Neuronal stem cell (in vitro differentiated cells): Measurements from ENCODE around the gene PACSIN3.

Experiments used
- DNase-seq: peaks from one replicate; pipeline ENCODE4 v3.0.0-alpha.2; 2013; ENCODE audit warnings: low spot score
- H2AFZ ChIP-seq: one replicate; pipeline ENCODE4 v1.6.1; 2013; ENCODE audit warnings: mild to moderate bottlenecking, low read length, inconsistent platforms
- H2AK5ac ChIP-seq: 2 replicates; pipeline ENCODE4 v1.6.1; 2013; ENCODE audit warnings: low read depth, mild to moderate bottlenecking, inconsistent platforms, low read length, moderate library complexity, mixed read lengths
- H2BK120ac ChIP-seq: 2 replicates; pipeline ENCODE4 v1.6.1; 2013; ENCODE audit warnings: low read depth, mild to moderate bottlenecking, inconsistent platforms, low read length, moderate library complexity, mixed read lengths
- H2BK12ac ChIP-seq: one replicate; pipeline ENCODE4 v1.6.1; 2013; ENCODE audit warnings: low read length, inconsistent platforms
- H2BK15ac ChIP-seq: 2 replicates; pipeline ENCODE4 v1.6.1; 2013; ENCODE audit warnings: mild to moderate bottlenecking, low read length, inconsistent platforms, mixed read lengths
- H2BK5ac ChIP-seq: one replicate; pipeline ENCODE4 v1.6.1; 2013; ENCODE audit warnings: inconsistent platforms, mild to moderate bottlenecking, low read length, moderate library complexity
- H3K14ac ChIP-seq: one replicate; pipeline ENCODE4 v1.6.1; 2013; ENCODE audit warnings: low read length, inconsistent platforms
- H3K18ac ChIP-seq: 2 replicates; pipeline ENCODE4 v1.6.1; 2013; ENCODE audit warnings: low read length, inconsistent platforms
- H3K23ac ChIP-seq: 2 replicates; pipeline ENCODE4 v1.6.1; 2013; ENCODE audit warnings: low read depth, mild to moderate bottlenecking, mixed read lengths, low read length, inconsistent platforms; ENCODE audit not compliant: poor library complexity
- H3K27ac ChIP-seq: replicated peaks from 3 replicates; pipeline ENCODE4 v1.5.1; 2013; ENCODE audit warnings: low read length, inconsistent platforms
- H3K27me3 ChIP-seq, 3 experiments: 2 replicates each; pipeline ENCODE4 v1.6.1; 2013; ENCODE audit warnings: low read length in 3 of 3, mild to moderate bottlenecking in 2 of 3, inconsistent platforms in 1 of 3, low read depth in 1 of 3, mixed read lengths in 1 of 3, moderate library complexity in 1 of 3; ENCODE audit not compliant: control insufficient read depth in 3 of 3, insufficient read depth in 3 of 3
- H3K36me3 ChIP-seq, 2 donors: replicated peaks in 1 of 2; 2 replicates each; pipeline ENCODE4 v1.6.1; 2013; ENCODE audit warnings: low read length in 2 of 2; ENCODE audit not compliant: control insufficient read depth in 2 of 2, insufficient read depth in 2 of 2
- H3K4ac ChIP-seq: 2 replicates; pipeline ENCODE4 v1.6.1; 2013; ENCODE audit warnings: inconsistent platforms, mild to moderate bottlenecking, low read length, moderate library complexity
- H3K4me1 ChIP-seq, 2 donors: 1 replicate in 1 of 2; 2 replicates in 1 of 2; pipeline ENCODE4 v1.6.1; 2013; ENCODE audit warnings: low read length in 2 of 2, low read depth in 1 of 2; ENCODE audit not compliant: control insufficient read depth in 2 of 2, insufficient read depth in 1 of 2
- H3K4me2 ChIP-seq: one replicate; pipeline ENCODE4 v1.6.1; 2013; ENCODE audit warnings: mild to moderate bottlenecking, low read length, inconsistent platforms; ENCODE audit not compliant: insufficient read depth, poor library complexity, severe bottlenecking
- H3K4me3 ChIP-seq, 2 donors: 2 replicates each; pipeline ENCODE4 v1.5.1; 2013; ENCODE audit warnings: low read length in 2 of 2, mild to moderate bottlenecking in 2 of 2, inconsistent platforms in 1 of 2, moderate library complexity in 1 of 2
- H3K79me1 ChIP-seq: one replicate; pipeline ENCODE4 v1.6.1; 2013; ENCODE audit warnings: low read depth, mild to moderate bottlenecking, inconsistent platforms, low read length, moderate library complexity
- H3K9ac ChIP-seq: one replicate; pipeline ENCODE4 v1.6.1; 2013; ENCODE audit warnings: mild to moderate bottlenecking, low read depth, low read length, inconsistent platforms; ENCODE audit not compliant: poor library complexity
- H3K9me3 ChIP-seq, 2 donors: replicated peaks in 1 of 2; 2 replicates each; pipeline versions ENCODE3 to v1.6.1; 2013; ENCODE audit warnings: low read length in 2 of 2, mild to moderate bottlenecking in 2 of 2, inconsistent platforms in 1 of 2, low read depth in 1 of 2, mixed read lengths in 1 of 2, moderate library complexity in 1 of 2; ENCODE audit not compliant: control insufficient read depth in 2 of 2, insufficient read depth in 1 of 2
- H4K8ac ChIP-seq: one replicate; pipeline ENCODE4 v1.6.1; 2013; ENCODE audit warnings: low read depth, mild to moderate bottlenecking, inconsistent platforms, low read length, moderate library complexity
- H4K91ac ChIP-seq: one replicate; pipeline ENCODE4 v1.6.1; 2013; ENCODE audit warnings: low read length, low read depth, mild to moderate bottlenecking, inconsistent platforms; ENCODE audit not compliant: poor library complexity
- WGBS, 2 donors: extraction: QIAGEN DNeasy Blood & Tissue Kit; methylation state at CpG; one replicate each; pipeline ENCODE4 v1.1.7; 2013; ENCODE audit warnings: missing lambda C conversion rate in 2 of 2, mixed read lengths in 1 of 2; ENCODE audit not compliant: insufficient read length in 2 of 2, insufficient replicate concordance in 1 of 2; ENCODE audit errors: extremely low coverage in 2 of 2; 5-methylcytosine and 5-hydroxymethylcytosine counted together

The PACSIN3 gene

GRCh38 chr11:47158242-47158641 is 28.0 kb downstream of the PACSIN3 start:
- Histone ChIP-seq H3K4me3 (no peak overlapping the region), H2BK12ac (no peak overlapping the region), H4K91ac (no peak overlapping the region), H3K79me1 (peaks cover 2% of the 10 kb centered on the region), H2AFZ (no peak overlapping the region), H2BK120ac (no peak overlapping the region), H3K14ac (no peak overlapping the region), H3K23ac (peak overlapping the region; percentile 34), H3K9ac (no peak overlapping the region), H3K4me2 (no peak overlapping the region), H3K36me3 (peaks cover 16 to 49% of the 10 kb centered on the region in 2 donors), H3K27me3 (no peaks in the 10 kb centered on the region), H4K8ac (no peak overlapping the region), H3K4ac (no peak overlapping the region), H3K9me3 (no peaks in the 10 kb centered on the region), H2BK5ac (no peak overlapping the region), H2AK5ac (no peak overlapping the region), H2BK15ac (no peak overlapping the region), H3K18ac (no peak overlapping the region), H3K4me1 (peaks cover 1 to 4% of the 10 kb centered on the region in 2 donors), H3K27ac (no peak overlapping the region)
- DNase-seq, result no peak
- no CpG with 5 or more reads among the region's 5 CpGs for WGBS, 2 donors

GRCh38 chr11:47157805-47158204 is 28.4 kb downstream of the PACSIN3 start:
- H3K4me2 ChIP-seq, result no peak overlapping the region

GRCh38 chr11:47156951-47157350 is 29.3 kb downstream of the PACSIN3 start:
- Histone ChIP-seq H3K14ac (no peak overlapping the region), H3K4me3 (no peak overlapping the region), H2BK12ac (no peak overlapping the region), H3K23ac (no peak overlapping the region), H2AFZ (no peak overlapping the region), H2AK5ac (no peak overlapping the region), H3K27me3 (no peaks in the 10 kb centered on the region), H3K36me3 (peaks cover 11 to 36% of the 10 kb centered on the region in 2 donors), H4K8ac (no peak overlapping the region), H2BK15ac (no peak overlapping the region), H3K27ac (no peak overlapping the region), H3K4me2 (no peak overlapping the region), H3K4ac (no peak overlapping the region), H3K18ac (no peak overlapping the region), H2BK5ac (no peak overlapping the region), H3K4me1 (peaks cover 3 to 5% of the 10 kb centered on the region in 2 donors), H3K9me3 (no peaks in the 10 kb centered on the region), H3K79me1 (peaks cover 2% of the 10 kb centered on the region), H4K91ac (no peak overlapping the region), H2BK120ac (no peak overlapping the region), H3K9ac (peak overlapping the region; percentile 24)
- no CpG with 5 or more reads among the region's 20 CpGs for WGBS, 2 donors
- no peak for DNase-seq

More at GRCh38 chr11:47157805-47158204, 28.4 kb downstream of the PACSIN3 start:
- Histone ChIP-seq H3K27me3 (no peaks in the 10 kb centered on the region), H2AFZ (no peak overlapping the region), H3K4me1 (peaks cover 2 to 5% of the 10 kb centered on the region in 2 donors), H3K4me3 (no peak overlapping the region), H3K14ac (no peak overlapping the region), H3K36me3 (peaks cover 15 to 45% of the 10 kb centered on the region in 2 donors), H2BK15ac (no peak overlapping the region), H2BK5ac (no peak overlapping the region), H3K18ac (no peak overlapping the region), H4K8ac (no peak overlapping the region), H3K79me1 (peaks cover 2% of the 10 kb centered on the region), H4K91ac (no peak overlapping the region), H3K23ac (peak overlapping the region; percentile 34), H3K9me3 (no peaks in the 10 kb centered on the region), H2AK5ac (no peak overlapping the region), H3K4ac (no peak overlapping the region), H2BK12ac (no peak overlapping the region), H2BK120ac (no peak overlapping the region), H3K9ac (peak overlapping the region; percentile 27), H3K27ac (no peak overlapping the region)
- no peak for DNase-seq
- WGBS, 2 donors, result no CpG with 5 or more reads among the region's 8 CpGs

GRCh38 chr11:47156333-47156732 is 29.9 kb downstream of the PACSIN3 start:
- Histone ChIP-seq H3K9ac (no peak overlapping the region), H3K9me3 (no peaks in the 10 kb centered on the region), H3K27ac (no peak overlapping the region), H3K4me2 (no peak overlapping the region), H3K4me1 (peaks cover 3 to 5% of the 10 kb centered on the region in 2 donors), H3K4ac (no peak overlapping the region), H2BK12ac (no peak overlapping the region), H3K18ac (no peak overlapping the region), H3K79me1 (peaks cover 2% of the 10 kb centered on the region), H4K8ac (no peak overlapping the region), H3K36me3 (peaks cover 8 to 33% of the 10 kb centered on the region in 2 donors), H2AFZ (no peak overlapping the region), H3K14ac (no peak overlapping the region), H2BK5ac (no peak overlapping the region), H2BK120ac (no peak overlapping the region), H3K27me3 (no peaks in the 10 kb centered on the region), H4K91ac (no peak overlapping the region), H2BK15ac (no peak overlapping the region), H3K23ac (no peak overlapping the region), H2AK5ac (no peak overlapping the region), H3K4me3 (no peak overlapping the region)
- DNase-seq, result no peak
- no CpG with 5 or more reads among the region's 6 CpGs for WGBS, 2 donors
